CD4-positive, alpha-beta T cell (primary cell): ENCODE measurements around the gene PAWR. TPM values are rescaled to one million over a fixed set of nuclear protein-coding genes. Genes with fewer than 3 reads are reported as not detected.

Source experiments
- ATAC-seq: fragments of 200-7000 bp; cut with Tn5 transposase; one replicate; pipeline ENCODE4 v1.10.0; 2022; ENCODE audit warnings: mild to moderate bottlenecking; ENCODE audit not compliant: poor library complexity
- CTCF ChIA-PET: fragments of 350-600 bp; sonication (Branson Sonifier 250); formaldehyde crosslinking; loops from one replicate; lab custom pipeline; 2021; ENCODE audit warnings: antibody characterized with exemption, inconsistent platforms; lab: Charles Lee
- POLR2A ChIA-PET: fragments of 350-600 bp; sonication (Branson Sonifier 250); formaldehyde crosslinking; loops from one replicate; lab custom pipeline; 2021; ENCODE audit warnings: antibody characterized with exemption, inconsistent platforms; lab: Charles Lee
- DNase-seq, 14 experiments: peaks; one replicate each; pipeline ENCODE4 v3.0.0-alpha.2; 2013 to 2020; ENCODE audit warnings: mixed read lengths in 2 of 14
- H3K27ac ChIP-seq, 2 donors: one replicate each; pipeline versions ENCODE4 v1.5.1 to v1.7.0; 2013; ENCODE audit warnings: low read length in 2 of 2, low read depth in 1 of 2, mild to moderate bottlenecking in 1 of 2
- H3K27me3 ChIP-seq, 2 experiments: 1 replicate in 1 of 2; 2 replicates in 1 of 2; pipeline versions ENCODE4 v1.6.1 to v1.7.0; 2013; ENCODE audit warnings: low read length in 2 of 2, control low read depth in 1 of 2, mild to moderate bottlenecking in 1 of 2, moderate library complexity in 1 of 2; ENCODE audit not compliant: insufficient read depth in 2 of 2, control insufficient read depth in 1 of 2
- H3K36me3 ChIP-seq: one replicate; pipeline ENCODE4 v1.6.1; 2013; ENCODE audit warnings: low read length, control low read depth; ENCODE audit not compliant: insufficient read depth
- H3K4me1 ChIP-seq: one replicate; pipeline ENCODE4 v1.6.1; 2013; ENCODE audit warnings: low read length, control low read depth; ENCODE audit not compliant: insufficient read depth
- H3K4me3 ChIP-seq: one replicate; pipeline ENCODE4 v1.5.1; 2013; ENCODE audit warnings: mild to moderate bottlenecking, low read length, moderate library complexity
- H3K9me3 ChIP-seq, 2 experiments: 1 replicate in 1 of 2; 2 replicates in 1 of 2; pipeline versions ENCODE4 v1.6.1 to v1.7.0; 2013; ENCODE audit warnings: low read length in 2 of 2, mild to moderate bottlenecking in 2 of 2, control low read depth in 1 of 2, moderate library complexity in 1 of 2; ENCODE audit not compliant: control insufficient read depth in 1 of 2, insufficient read depth in 1 of 2
- H3K27ac Mint-ChIP-seq: one replicate; pipeline ENCODE4 v1.8.0; 2020; ENCODE audit warnings: mixed read lengths
- H3K27me3 Mint-ChIP-seq: one replicate; pipeline ENCODE4 v1.8.0; 2021; ENCODE audit warnings: mixed read lengths
- H3K36me3 Mint-ChIP-seq: one replicate; pipeline ENCODE4 v1.8.0; 2021; ENCODE audit warnings: low read depth, mixed read lengths
- H3K4me1 Mint-ChIP-seq: one replicate; pipeline ENCODE4 v1.8.0; 2021; ENCODE audit warnings: low read depth, mixed read lengths
- H3K4me3 Mint-ChIP-seq: one replicate; pipeline ENCODE4 v1.8.0; 2020; ENCODE audit warnings: mild to moderate bottlenecking, mixed read lengths
- H3K9me3 Mint-ChIP-seq: one replicate; pipeline ENCODE4 v1.8.0; 2020; ENCODE audit warnings: mixed read lengths
- intact Hi-C, 2 experiments: fragments of 100-400 bp; cut with DNase I in 1 of 2; cut with micrococcal nuclease in 1 of 2; formaldehyde crosslinking; loops; one replicate each; pipeline versions ENCODE4 v1.15.1 to v1.9.0; 2023 to 2025; cut with DNase I, micrococcal nuclease
- total RNA-seq, 174 experiments: library from RNA in 2 of 174; stranded (reverse) in 2 of 174; gene quantifications; one replicate each; pipeline ENCODE4 v1.2.3 and lab custom pipeline; 2021 to 2026
- TF ChIP-seq, protein P1 (sequence below): fragments of 200-600 bp; IDR thresholded peaks from one replicate; pipeline ENCODE4 v1.8.0; 2022; ENCODE audit warnings: antibody characterized with exemption, mild to moderate bottlenecking

Gene PAWR
- total RNA-seq, 2 experiments from 2014 or later = 1.6 to 3.2 TPM

DNA sequence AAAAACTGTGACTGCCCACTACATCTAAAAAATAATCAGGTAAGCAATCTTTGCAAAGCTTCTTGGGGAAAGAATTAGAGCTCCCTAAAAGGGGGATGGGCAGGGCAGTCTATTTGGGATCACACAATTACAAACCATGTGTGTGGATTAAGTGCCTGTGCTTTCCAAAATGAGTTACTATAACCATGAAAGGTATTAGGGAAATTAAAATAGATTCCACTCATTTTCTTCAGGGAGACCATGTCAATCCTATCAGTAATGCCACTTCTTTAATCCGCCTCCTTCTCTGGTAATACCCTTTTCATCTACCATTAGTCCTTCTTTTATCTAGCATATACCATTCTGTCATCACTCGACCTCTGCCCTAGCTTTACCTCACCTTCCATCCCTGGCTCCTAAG is 53.7 kb downstream of the PAWR start:
- Mint-ChIP-seq H3K4me3 (no peak overlapping the region), H3K9me3 (no peaks in the 10 kb centered on the region), H3K36me3 (no peaks in the 10 kb centered on the region), H3K4me1 (no peaks in the 10 kb centered on the region), H3K27ac (no peak overlapping the region), H3K27me3 (no peaks in the 10 kb centered on the region)
- CTCF ChIA-PET = interaction anchor here (1.2 kb wide), 1 partner anchor 20 kb away, joined by 4 read pairs; no protein-coding TSS in a partner anchor
- Histone ChIP-seq H3K36me3 (no peaks in the 10 kb centered on the region), H3K27me3 (no peaks in the 10 kb centered on the region), H3K4me1 (no peaks in the 10 kb centered on the region), H3K27ac (no peak overlapping the region), H3K4me3 (no peak overlapping the region), H3K9me3 (no peaks in the 10 kb centered on the region)
- ATAC-seq (no peak), DNase-seq (no peak)
- POLR2A ChIA-PET = no interaction called here
- intact Hi-C loops = no loop called here
- TF ChIP-seq, protein P1, sequence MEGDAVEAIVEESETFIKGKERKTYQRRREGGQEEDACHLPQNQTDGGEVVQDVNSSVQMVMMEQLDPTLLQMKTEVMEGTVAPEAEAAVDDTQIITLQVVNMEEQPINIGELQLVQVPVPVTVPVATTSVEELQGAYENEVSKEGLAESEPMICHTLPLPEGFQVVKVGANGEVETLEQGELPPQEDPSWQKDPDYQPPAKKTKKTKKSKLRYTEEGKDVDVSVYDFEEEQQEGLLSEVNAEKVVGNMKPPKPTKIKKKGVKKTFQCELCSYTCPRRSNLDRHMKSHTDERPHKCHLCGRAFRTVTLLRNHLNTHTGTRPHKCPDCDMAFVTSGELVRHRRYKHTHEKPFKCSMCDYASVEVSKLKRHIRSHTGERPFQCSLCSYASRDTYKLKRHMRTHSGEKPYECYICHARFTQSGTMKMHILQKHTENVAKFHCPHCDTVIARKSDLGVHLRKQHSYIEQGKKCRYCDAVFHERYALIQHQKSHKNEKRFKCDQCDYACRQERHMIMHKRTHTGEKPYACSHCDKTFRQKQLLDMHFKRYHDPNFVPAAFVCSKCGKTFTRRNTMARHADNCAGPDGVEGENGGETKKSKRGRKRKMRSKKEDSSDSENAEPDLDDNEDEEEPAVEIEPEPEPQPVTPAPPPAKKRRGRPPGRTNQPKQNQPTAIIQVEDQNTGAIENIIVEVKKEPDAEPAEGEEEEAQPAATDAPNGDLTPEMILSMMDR = no peak

DNA sequence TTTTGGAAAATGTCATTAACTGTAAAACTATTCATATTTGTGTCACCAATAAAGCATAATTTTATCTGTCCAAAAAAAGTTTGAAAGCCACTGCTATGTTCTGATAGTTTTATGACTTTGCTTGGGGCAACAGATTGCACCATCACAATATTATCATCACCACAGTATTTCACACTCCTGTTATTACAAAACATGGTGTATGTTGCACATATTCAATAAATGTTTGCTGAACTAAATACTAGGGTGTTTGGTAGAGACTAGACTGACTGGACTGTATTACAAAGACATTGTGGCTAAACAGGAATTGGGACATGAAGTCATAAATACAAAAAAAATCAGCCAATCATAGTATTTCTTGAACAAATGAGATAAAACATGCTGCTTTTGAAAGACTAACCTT is 55.1 kb downstream of the PAWR start:
- Histone ChIP-seq H3K4me3 (no peak overlapping the region), H3K9me3 (no peaks in the 10 kb centered on the region), H3K27ac (no peak overlapping the region), H3K4me1 (no peaks in the 10 kb centered on the region), H3K36me3 (no peaks in the 10 kb centered on the region), H3K27me3 (no peaks in the 10 kb centered on the region)
- Mint-ChIP-seq H3K4me3 (no peak overlapping the region), H3K27ac (no peak overlapping the region), H3K9me3 (no peaks in the 10 kb centered on the region), H3K27me3 (no peaks in the 10 kb centered on the region), H3K36me3 (no peaks in the 10 kb centered on the region), H3K4me1 (no peaks in the 10 kb centered on the region)
- intact Hi-C loops = no loop called here
- POLR2A ChIA-PET = no interaction called here
- TF ChIP-seq, protein P1 = no peak
- CTCF ChIA-PET = no interaction called here
- no peak for ATAC-seq
- DNase-seq = no peak

DNA sequence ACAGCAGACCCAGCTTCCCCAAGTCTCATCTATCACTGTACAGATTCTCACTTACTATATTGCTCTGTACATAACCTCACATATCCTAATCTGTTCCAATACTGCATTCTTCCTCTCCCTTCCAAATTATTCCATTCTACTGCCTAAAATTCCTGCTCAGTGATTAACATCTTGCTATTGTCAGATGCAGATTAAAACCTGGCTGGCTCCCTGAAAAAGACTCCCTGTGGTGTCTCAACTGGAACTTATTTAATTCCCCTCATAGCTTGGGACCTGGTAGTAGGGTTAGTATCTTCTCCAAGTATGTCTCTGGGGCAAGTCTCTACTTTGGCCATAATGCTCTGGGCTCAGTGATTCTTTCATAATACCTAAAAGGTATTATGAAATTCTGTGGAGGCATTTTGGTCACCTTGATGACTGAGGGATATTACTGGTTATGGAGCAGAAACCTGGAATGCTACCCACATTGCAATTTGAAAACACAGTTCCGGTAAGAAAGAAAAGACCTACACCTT is 55.8 kb downstream of the PAWR start:
- Mint-ChIP-seq H3K4me3 (no peak overlapping the region), H3K27ac (no peak overlapping the region), H3K36me3 (no peaks in the 10 kb centered on the region), H3K9me3 (no peaks in the 10 kb centered on the region), H3K4me1 (no peaks in the 10 kb centered on the region), H3K27me3 (no peaks in the 10 kb centered on the region)
- POLR2A ChIA-PET = no interaction called here
- TF ChIP-seq, protein P1 = no peak
- no peak overlapping the region for H3K27ac ChIP-seq
- ATAC-seq = no peak
- no peaks in the 10 kb centered on the region for H3K36me3 ChIP-seq
- intact Hi-C loops = no loop called here
- CTCF ChIA-PET = no interaction called here
- no peaks in the 10 kb centered on the region for H3K9me3 ChIP-seq
- no peak for DNase-seq
- H3K27me3 ChIP-seq = no peaks in the 10 kb centered on the region
- H3K4me3 ChIP-seq = no peak overlapping the region
- H3K4me1 ChIP-seq = no peaks in the 10 kb centered on the region
